Activated B cell treated with CpG ODN at 0.5 μM for 24 hours (primary cell): Measurements from ENCODE around the gene GNAO1. TPM values are rescaled to one million over a fixed set of nuclear protein-coding genes. Genes with fewer than 3 reads are reported as not detected.

Source experiments
- ATAC-seq: fragments of 200-7000 bp; cut with Tn5 transposase; one replicate; pipeline ENCODE4 v1.10.0; 2021; ENCODE audit warnings: low read depth, mild to moderate bottlenecking, moderate library complexity
- CTCF ChIA-PET: fragments of 350-600 bp; sonication (Branson Sonifier 250); formaldehyde crosslinking; loops from one replicate; lab custom pipeline; 2021; ENCODE audit warnings: antibody characterized with exemption; lab: Charles Lee
- POLR2A ChIA-PET: fragments of 350-600 bp; sonication (Branson Sonifier 250); formaldehyde crosslinking; loops from one replicate; lab custom pipeline; 2021; ENCODE audit warnings: antibody characterized with exemption; lab: Charles Lee
- DNase-seq: peaks from one replicate; pipeline ENCODE4 v3.0.0; 2022
- H3K27ac Mint-ChIP-seq: one replicate; pipeline ENCODE4 v1.8.0; 2020; ENCODE audit warnings: mixed read lengths
- H3K27me3 Mint-ChIP-seq: one replicate; pipeline ENCODE4 v1.8.0; 2021; ENCODE audit warnings: mixed read lengths
- H3K36me3 Mint-ChIP-seq: one replicate; pipeline ENCODE4 v1.8.0; 2021; ENCODE audit warnings: low read depth, mixed read lengths
- H3K4me1 Mint-ChIP-seq: one replicate; pipeline ENCODE4 v1.8.0; 2021; ENCODE audit warnings: mixed read lengths
- H3K4me3 Mint-ChIP-seq: one replicate; pipeline ENCODE4 v1.8.0; 2020; ENCODE audit warnings: mild to moderate bottlenecking, mixed read lengths
- H3K9me3 Mint-ChIP-seq: one replicate; pipeline ENCODE4 v1.8.0; 2020; ENCODE audit warnings: mixed read lengths
- CTCF ChIP-seq: fragments of 200-600 bp; IDR thresholded peaks from one replicate; pipeline ENCODE4 v1.8.0; 2022; ENCODE audit warnings: antibody characterized with exemption, mild to moderate bottlenecking
- intact Hi-C: fragments of 100-400 bp; cut with micrococcal nuclease; formaldehyde crosslinking; loops from one replicate; pipeline ENCODE4 v1.15.1; 2024
- total RNA-seq: library from RNA; stranded (reverse); gene quantifications from 2 replicates; pipeline ENCODE4 v1.2.3, GENCODE V29; 2022

GNAO1 gene
- total RNA-seq, 1 donor from 2014 or later, result 0.53 TPM

- no peaks in the 10 kb centered on the region for H3K4me1 Mint-ChIP-seq
- ATAC-seq, result no peak
- POLR2A ChIA-PET, result no interaction called here
- no peaks in the 10 kb centered on the region for H3K27me3 Mint-ChIP-seq
- no peak for TF ChIP-seq CTCF
- H3K4me3 Mint-ChIP-seq, result no peak overlapping the region
- CTCF ChIA-PET, result no interaction called here
- H3K36me3 Mint-ChIP-seq, result no peaks in the 10 kb centered on the region
- H3K27ac Mint-ChIP-seq, result no peak overlapping the region
- DNase-seq, result no peak
- intact Hi-C loops, result no loop called here
- H3K9me3 Mint-ChIP-seq, result no peaks in the 10 kb centered on the region
These were observed 136.6 kb downstream of the GNAO1 start for GRCh38 chr16:56327929-56328258.

DNA sequence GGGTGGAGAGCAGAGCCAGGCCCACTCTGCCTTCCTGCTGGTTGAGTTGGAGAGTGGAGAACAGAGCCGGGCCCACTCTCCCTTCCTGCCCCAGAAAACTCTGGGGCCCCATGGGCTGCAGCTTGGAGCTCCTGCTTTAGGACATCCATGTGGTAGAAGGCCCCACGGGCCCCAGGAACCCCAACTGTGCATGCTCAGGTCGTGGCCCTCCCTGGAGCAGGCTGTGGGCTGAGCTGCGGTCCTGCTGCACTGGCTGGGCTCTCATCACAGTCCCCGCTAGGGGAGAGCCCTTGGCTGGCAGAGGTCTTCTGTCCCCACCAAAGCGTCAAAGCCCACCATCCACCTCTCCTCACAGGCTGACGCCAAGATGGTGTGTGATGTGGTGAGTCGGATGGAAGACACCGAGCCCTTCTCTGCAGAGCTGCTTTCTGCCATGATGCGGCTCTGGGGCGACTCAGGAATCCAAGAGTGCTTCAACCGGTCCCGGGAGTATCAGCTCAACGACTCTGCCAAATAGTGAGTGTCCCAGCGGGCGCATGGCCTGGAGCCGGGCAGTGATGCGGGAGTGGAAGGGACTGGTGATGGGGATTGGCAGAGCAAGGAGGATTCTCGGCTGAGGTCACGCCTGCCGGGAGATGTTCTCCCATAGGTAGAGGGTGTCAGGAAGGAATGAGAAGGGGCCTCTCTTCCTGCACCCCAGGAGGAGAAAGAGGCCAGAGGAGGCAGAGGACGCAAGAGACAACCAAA, 137.2 kb downstream of the GNAO1 start:
- H3K4me1 Mint-ChIP-seq, result no peaks in the 10 kb centered on the region
- POLR2A ChIA-PET, result no interaction called here

DNA sequence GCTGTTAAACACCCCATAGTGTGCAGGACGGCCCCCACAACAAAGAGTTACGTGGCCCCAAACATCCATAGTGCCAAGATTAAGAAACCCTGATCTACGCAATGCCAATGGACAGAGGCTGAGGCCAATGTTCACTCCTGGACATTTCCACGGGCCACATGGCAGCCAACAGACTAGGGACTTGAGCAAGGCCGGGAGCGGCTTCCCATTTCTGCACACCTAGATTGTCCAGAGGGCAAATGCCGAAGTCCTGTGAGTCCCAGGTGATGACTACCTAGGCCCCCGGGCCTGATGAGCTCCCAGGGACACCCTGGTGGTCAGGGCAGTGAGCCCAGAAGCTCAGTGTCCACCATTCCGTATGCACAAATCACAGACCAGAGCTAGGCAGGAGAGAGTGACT, 138.6 kb downstream of the GNAO1 start:
- intact Hi-C loops, result no loop called here
- DNase-seq, result no peak
- Mint-ChIP-seq H3K27me3 (no peaks in the 10 kb centered on the region), H3K4me1 (no peaks in the 10 kb centered on the region), H3K36me3 (no peaks in the 10 kb centered on the region), H3K4me3 (no peak overlapping the region), H3K9me3 (no peaks in the 10 kb centered on the region), H3K27ac (no peak overlapping the region)
- CTCF ChIA-PET, result no interaction called here
- ATAC-seq, result no peak
- POLR2A ChIA-PET, result no interaction called here
- TF ChIP-seq CTCF, result no peak

More for the DNA sequence above, 137.2 kb downstream of the GNAO1 start:
- H3K9me3 Mint-ChIP-seq, result no peaks in the 10 kb centered on the region
- CTCF ChIA-PET, result interaction anchor here (1.1 kb wide), 1 partner anchor 10 kb away, joined by 3 read pairs; no protein-coding TSS in a partner anchor
- no peak overlapping the region for H3K4me3 Mint-ChIP-seq
- H3K36me3 Mint-ChIP-seq, result no peaks in the 10 kb centered on the region
- no peaks in the 10 kb centered on the region for H3K27me3 Mint-ChIP-seq
- intact Hi-C loops, result no loop called here
- no peak for TF ChIP-seq CTCF
- DNase-seq, result no peak
- no peak for ATAC-seq
- H3K27ac Mint-ChIP-seq, result no peak overlapping the region

GRCh38 chr16:56330476-56330875, 139.2 kb downstream of the GNAO1 start:
- ATAC-seq (no peak), DNase-seq (no peak)
- no peaks in the 10 kb centered on the region for H3K4me1 Mint-ChIP-seq
- H3K27ac Mint-ChIP-seq, result no peak overlapping the region
- no peaks in the 10 kb centered on the region for H3K36me3 Mint-ChIP-seq
- CTCF ChIA-PET, result no interaction called here
- no peaks in the 10 kb centered on the region for H3K27me3 Mint-ChIP-seq
- H3K9me3 Mint-ChIP-seq, result no peaks in the 10 kb centered on the region
- intact Hi-C loops, result no loop called here
- TF ChIP-seq CTCF, result no peak
- no peak overlapping the region for H3K4me3 Mint-ChIP-seq
- POLR2A ChIA-PET, result no interaction called here

DNA sequence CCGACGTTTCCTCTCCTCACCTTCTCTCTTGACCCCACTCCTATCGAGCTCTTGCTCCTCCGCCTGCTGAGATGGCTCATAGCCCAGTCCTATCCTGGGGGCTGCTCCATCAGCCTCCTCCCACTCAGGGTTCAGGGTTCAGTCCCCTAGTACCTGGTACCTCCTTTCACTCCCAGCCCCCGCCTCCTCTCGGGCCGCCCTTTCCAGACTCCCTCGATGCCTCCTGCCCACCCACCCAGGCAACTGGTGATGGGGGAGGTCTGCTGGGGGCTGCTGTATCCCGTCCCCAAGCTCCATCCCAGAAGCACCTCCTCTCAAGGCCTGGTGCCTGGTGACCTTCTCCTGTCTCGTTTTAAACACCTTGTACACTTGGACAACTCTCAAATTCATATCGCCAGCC, 140.1 kb downstream of the GNAO1 start:
- intact Hi-C loops, result no loop called here
- no peak overlapping the region for H3K27ac Mint-ChIP-seq
- ChIA-PET CTCF (no interaction called here), POLR2A (no interaction called here)
- no peaks in the 10 kb centered on the region for H3K4me1 Mint-ChIP-seq
- H3K4me3 Mint-ChIP-seq, result no peak overlapping the region
- no peaks in the 10 kb centered on the region for H3K27me3 Mint-ChIP-seq
- no peaks in the 10 kb centered on the region for H3K9me3 Mint-ChIP-seq
- no peak for TF ChIP-seq CTCF
- no peak for DNase-seq
- ATAC-seq, result no peak
- H3K36me3 Mint-ChIP-seq, result no peaks in the 10 kb centered on the region
